ENCODE measurements around the gene OR1J2.

Gene OR1J2

DNA sequence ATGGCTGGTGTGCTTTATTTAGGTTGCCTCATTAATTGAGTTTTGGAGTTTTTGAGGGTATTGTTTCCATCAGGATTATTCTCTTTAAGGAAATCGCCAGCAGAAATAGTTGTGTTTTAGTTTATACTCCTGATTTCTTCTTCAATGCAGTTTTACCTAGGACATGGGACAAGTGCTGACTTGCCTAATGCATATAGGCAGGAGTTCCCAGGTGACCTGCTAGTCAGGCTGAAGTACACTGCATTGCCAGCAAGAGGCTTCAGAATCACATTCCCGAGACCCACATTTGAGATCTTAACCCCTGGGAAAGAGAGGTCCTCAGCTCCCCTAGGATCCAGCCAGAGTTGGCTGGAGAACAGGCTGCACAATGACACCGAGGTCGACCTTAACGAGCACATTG is 40.8 kb downstream of the OR1J2 start:
- no peak for DNase-seq (ENCODE audit: low spot score)

DNA sequence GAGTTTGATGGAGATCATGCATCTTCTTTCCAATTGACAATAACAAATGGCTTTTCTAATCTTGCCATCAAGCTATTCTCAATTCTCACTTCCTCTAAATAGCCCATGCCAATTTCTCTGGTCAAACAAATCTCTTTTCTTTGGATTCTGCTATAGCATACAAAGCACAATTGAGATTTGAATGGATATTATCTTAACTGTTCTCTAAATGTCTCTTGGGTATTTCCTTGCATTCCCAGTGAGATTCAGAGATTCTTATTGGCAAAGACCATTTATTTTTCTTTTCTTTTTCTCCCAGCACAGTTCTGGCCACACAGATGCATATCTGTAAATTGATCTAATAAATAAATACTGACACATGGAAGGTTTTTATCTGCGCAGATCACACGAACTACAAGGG is 42.2 kb downstream of the OR1J2 start, which contains the start of gene OR1N2:
Gene OR1N2 (plus strand): TSS at position 301 of the 400 bp plus-strand sequence. CDS start 100 bp downstream, outside the sequence.
- no peak for DNase-seq (ENCODE audit: low spot score)

Measured in hematopoietic multipotent progenitor cell treated with erythropoietin and hydrocortisone succinate and interleukin-3 and kit ligand, for 17 days (in vitro differentiated cells).